ENCODE measurements around the gene ART3. TPM values are rescaled to one million over a fixed set of nuclear protein-coding genes. Genes with fewer than 3 reads are reported as not detected.

Gene ART3
- polyA plus RNA-seq, 1 donor from 2014 or later, result 0.25 TPM

- H3K9ac ChIP-seq (ENCODE audit: low read length), result no peak overlapping the region
- H3K79me2 ChIP-seq (replicated peaks; ENCODE audit: insufficient read depth, low read length), result peaks cover 6% of the 10 kb centered on the region
- H3K9me3 ChIP-seq (ENCODE audit: low read length), result no peaks in the 10 kb centered on the region
- H3K4me3 ChIP-seq (ENCODE audit: low read length), result no peak overlapping the region
- H3K9me2 ChIP-seq (ENCODE audit: insufficient read depth, low read length), result no peaks in the 10 kb centered on the region
- H3K27me3 ChIP-seq (ENCODE audit: insufficient read depth, low read depth, low read length), result no peaks in the 10 kb centered on the region
- no peaks in the 10 kb centered on the region for H4K20me1 ChIP-seq (ENCODE audit: insufficient read depth)
- no peak overlapping the region for H3K27ac ChIP-seq (ENCODE audit: low read length)
- TF ChIP-seq EP300 (conservative IDR thresholded peaks at IDR 0.05; ENCODE audit: poor library complexity, severe bottlenecking) (no peak), POLR2AphosphoS5 (IDR thresholded peaks at IDR 0.05) (no peak), RAD21 (conservative IDR thresholded peaks at IDR 0.05) (no peak), MXI1 (conservative IDR thresholded peaks at IDR 0.05; ENCODE audit: poor library complexity, severe bottlenecking) (no peak), TAF1 (IDR thresholded peaks at IDR 0.05; ENCODE audit: low read depth) (no peak), EZH2 (IDR thresholded peaks at IDR 0.05; ENCODE audit: borderline replicate concordance, insufficient read depth, low read length, poor library complexity, severe bottlenecking) (no peak), REST (IDR thresholded peaks at IDR 0.05; ENCODE audit: borderline replicate concordance) (no peak), SMC3 (conservative IDR thresholded peaks at IDR 0.05; ENCODE audit: poor library complexity) (no peak)
- TF ChIP-seq, protein P1, sequence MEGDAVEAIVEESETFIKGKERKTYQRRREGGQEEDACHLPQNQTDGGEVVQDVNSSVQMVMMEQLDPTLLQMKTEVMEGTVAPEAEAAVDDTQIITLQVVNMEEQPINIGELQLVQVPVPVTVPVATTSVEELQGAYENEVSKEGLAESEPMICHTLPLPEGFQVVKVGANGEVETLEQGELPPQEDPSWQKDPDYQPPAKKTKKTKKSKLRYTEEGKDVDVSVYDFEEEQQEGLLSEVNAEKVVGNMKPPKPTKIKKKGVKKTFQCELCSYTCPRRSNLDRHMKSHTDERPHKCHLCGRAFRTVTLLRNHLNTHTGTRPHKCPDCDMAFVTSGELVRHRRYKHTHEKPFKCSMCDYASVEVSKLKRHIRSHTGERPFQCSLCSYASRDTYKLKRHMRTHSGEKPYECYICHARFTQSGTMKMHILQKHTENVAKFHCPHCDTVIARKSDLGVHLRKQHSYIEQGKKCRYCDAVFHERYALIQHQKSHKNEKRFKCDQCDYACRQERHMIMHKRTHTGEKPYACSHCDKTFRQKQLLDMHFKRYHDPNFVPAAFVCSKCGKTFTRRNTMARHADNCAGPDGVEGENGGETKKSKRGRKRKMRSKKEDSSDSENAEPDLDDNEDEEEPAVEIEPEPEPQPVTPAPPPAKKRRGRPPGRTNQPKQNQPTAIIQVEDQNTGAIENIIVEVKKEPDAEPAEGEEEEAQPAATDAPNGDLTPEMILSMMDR (IDR thresholded peaks at IDR 0.05; ENCODE audit: poor library complexity, severe bottlenecking), result no peak
- H3K36me3 ChIP-seq (ENCODE audit: insufficient read depth, low read length), result no peaks in the 10 kb centered on the region
- H3F3A ChIP-seq (ENCODE audit: insufficient read depth, low read length, poor library complexity, severe bottlenecking), result no peaks in the 10 kb centered on the region
- H2AFZ ChIP-seq (ENCODE audit: low read depth, low read length), result no peak overlapping the region
- H3K4me2 ChIP-seq (ENCODE audit: low read length), result no peak overlapping the region
Observed at GRCh38 chr4:76153356-76153755, 78.8 kb downstream of the ART3 start.

- no peak overlapping the region for H3K4me2 ChIP-seq (ENCODE audit: low read length)
- H3K4me3 ChIP-seq (ENCODE audit: low read length), result no peak overlapping the region
- no peaks in the 10 kb centered on the region for H3F3A ChIP-seq (ENCODE audit: insufficient read depth, low read length, poor library complexity, severe bottlenecking)
- no peaks in the 10 kb centered on the region for H3K27me3 ChIP-seq (ENCODE audit: insufficient read depth, low read depth, low read length)
- no peaks in the 10 kb centered on the region for H3K9me2 ChIP-seq (ENCODE audit: insufficient read depth, low read length)
- H3K9me3 ChIP-seq (ENCODE audit: low read length), result no peaks in the 10 kb centered on the region
- TF ChIP-seq MXI1 (conservative IDR thresholded peaks at IDR 0.05; ENCODE audit: poor library complexity, severe bottlenecking) (no peak), EZH2 (IDR thresholded peaks at IDR 0.05; ENCODE audit: borderline replicate concordance, insufficient read depth, low read length, poor library complexity, severe bottlenecking) (no peak), TAF1 (IDR thresholded peaks at IDR 0.05; ENCODE audit: low read depth) (no peak), POLR2AphosphoS5 (IDR thresholded peaks at IDR 0.05) (no peak), SMC3 (conservative IDR thresholded peaks at IDR 0.05; ENCODE audit: poor library complexity) (no peak), REST (IDR thresholded peaks at IDR 0.05; ENCODE audit: borderline replicate concordance) (no peak), RAD21 (conservative IDR thresholded peaks at IDR 0.05) (no peak), EP300 (conservative IDR thresholded peaks at IDR 0.05; ENCODE audit: poor library complexity, severe bottlenecking) (no peak)
- TF ChIP-seq, protein P1 (IDR thresholded peaks at IDR 0.05; ENCODE audit: poor library complexity, severe bottlenecking), result no peak
- no peaks in the 10 kb centered on the region for H3K79me2 ChIP-seq (replicated peaks; ENCODE audit: insufficient read depth, low read length)
- no peaks in the 10 kb centered on the region for H4K20me1 ChIP-seq (ENCODE audit: insufficient read depth)
- H2AFZ ChIP-seq (ENCODE audit: low read depth, low read length), result no peak overlapping the region
- H3K27ac ChIP-seq (ENCODE audit: low read length), result no peak overlapping the region
- H3K9ac ChIP-seq (ENCODE audit: low read length), result no peak overlapping the region
- H3K36me3 ChIP-seq (ENCODE audit: insufficient read depth, low read length), result peaks cover 4% of the 10 kb centered on the region
Observed at GRCh38 chr4:76155979-76156378, 81.5 kb downstream of the ART3 start.

Measured in neural cell (in vitro differentiated cells).